BJ (cell line): ENCODE data around the gene EYA2. TPM values are rescaled to one million over a fixed set of nuclear protein-coding genes. Genes with fewer than 3 reads are reported as not detected.

ENCODE experiments used
- CTCF ChIA-PET: fragments of 350-600 bp; formaldehyde crosslinking; extraction: SDS; loops from one replicate; lab custom pipeline; 2021; ENCODE audit warnings: antibody characterized with exemption, inconsistent platforms; lab: Yijun Ruan, JAX
- POLR2A ChIA-PET: fragments of 300-600 bp; sonication (Branson Sonifier 250); formaldehyde crosslinking; extraction: SDS; loops from one replicate; lab custom pipeline; 2021; ENCODE audit warnings: antibody characterized with exemption; lab: Charles Lee
- DNase-seq: peaks from one replicate; pipeline ENCODE4 v3.0.0-alpha.2; 2011; ENCODE audit warnings: low read depth
- H3K27me3 ChIP-seq: 2 replicates; pipeline ENCODE4 v1.6.0; 2011; ENCODE audit warnings: low read length; ENCODE audit not compliant: control insufficient read depth, insufficient read depth
- H3K36me3 ChIP-seq: 2 replicates; pipeline ENCODE4 v1.5.1; 2011; ENCODE audit warnings: low read length; ENCODE audit not compliant: control insufficient read depth, insufficient read depth
- H3K4me3 ChIP-seq: 2 replicates; pipeline ENCODE4 v1.5.1; 2011; ENCODE audit warnings: low read depth, mild to moderate bottlenecking, control low read depth, low read length
- polyA plus RNA-seq: library from polyadenylated mRNA; depleted of rRNA; stranded (reverse); fragments of >200 nt; gene quantifications from 2 replicates; pipeline ENCODE4 v1.2.3, GENCODE V29; 2011
- TF ChIP-seq, protein P1 (sequence below): IDR thresholded peaks from 2 replicates; pipeline ENCODE4 v1.5.1; 2011; ENCODE audit warnings: low read depth, mild to moderate bottlenecking, control low read depth, inconsistent platforms, low read length, moderate library complexity; ENCODE audit not compliant: insufficient read depth

EYA2 gene
- polyA plus RNA-seq, 1 experiment: 1.5 TPM

DNA sequence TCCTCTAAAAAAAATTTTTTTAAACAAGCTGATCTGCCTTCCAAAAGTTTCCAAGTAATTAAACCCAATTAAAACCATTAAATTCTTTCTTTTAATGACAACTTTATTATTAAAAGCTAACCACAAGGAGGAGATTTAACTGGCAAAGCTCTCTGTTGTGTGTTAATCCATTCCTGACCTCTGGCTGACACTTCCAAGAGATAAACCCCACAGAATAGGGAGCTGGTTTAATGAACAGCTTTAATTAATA lies 230.8 kb downstream of the EYA2 start:
- DNase-seq: no peak
- no peak overlapping the region for H3K4me3 ChIP-seq
- ChIA-PET POLR2A (interaction anchor here (0.6 to 0.7 kb wide), 2 partner anchors 17 to 436 kb away, joined by 5 to 6 read pairs; no protein-coding TSS in a partner anchor), CTCF (interaction anchor here (0.6 to 0.8 kb wide), 2 partner anchors 364 to 367 kb away, joined by 3 read pairs; no protein-coding TSS in a partner anchor)
- no peaks in the 10 kb centered on the region for H3K27me3 ChIP-seq
- H3K36me3 ChIP-seq: no peaks in the 10 kb centered on the region
- TF ChIP-seq, protein P1, sequence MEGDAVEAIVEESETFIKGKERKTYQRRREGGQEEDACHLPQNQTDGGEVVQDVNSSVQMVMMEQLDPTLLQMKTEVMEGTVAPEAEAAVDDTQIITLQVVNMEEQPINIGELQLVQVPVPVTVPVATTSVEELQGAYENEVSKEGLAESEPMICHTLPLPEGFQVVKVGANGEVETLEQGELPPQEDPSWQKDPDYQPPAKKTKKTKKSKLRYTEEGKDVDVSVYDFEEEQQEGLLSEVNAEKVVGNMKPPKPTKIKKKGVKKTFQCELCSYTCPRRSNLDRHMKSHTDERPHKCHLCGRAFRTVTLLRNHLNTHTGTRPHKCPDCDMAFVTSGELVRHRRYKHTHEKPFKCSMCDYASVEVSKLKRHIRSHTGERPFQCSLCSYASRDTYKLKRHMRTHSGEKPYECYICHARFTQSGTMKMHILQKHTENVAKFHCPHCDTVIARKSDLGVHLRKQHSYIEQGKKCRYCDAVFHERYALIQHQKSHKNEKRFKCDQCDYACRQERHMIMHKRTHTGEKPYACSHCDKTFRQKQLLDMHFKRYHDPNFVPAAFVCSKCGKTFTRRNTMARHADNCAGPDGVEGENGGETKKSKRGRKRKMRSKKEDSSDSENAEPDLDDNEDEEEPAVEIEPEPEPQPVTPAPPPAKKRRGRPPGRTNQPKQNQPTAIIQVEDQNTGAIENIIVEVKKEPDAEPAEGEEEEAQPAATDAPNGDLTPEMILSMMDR: no peak

DNA sequence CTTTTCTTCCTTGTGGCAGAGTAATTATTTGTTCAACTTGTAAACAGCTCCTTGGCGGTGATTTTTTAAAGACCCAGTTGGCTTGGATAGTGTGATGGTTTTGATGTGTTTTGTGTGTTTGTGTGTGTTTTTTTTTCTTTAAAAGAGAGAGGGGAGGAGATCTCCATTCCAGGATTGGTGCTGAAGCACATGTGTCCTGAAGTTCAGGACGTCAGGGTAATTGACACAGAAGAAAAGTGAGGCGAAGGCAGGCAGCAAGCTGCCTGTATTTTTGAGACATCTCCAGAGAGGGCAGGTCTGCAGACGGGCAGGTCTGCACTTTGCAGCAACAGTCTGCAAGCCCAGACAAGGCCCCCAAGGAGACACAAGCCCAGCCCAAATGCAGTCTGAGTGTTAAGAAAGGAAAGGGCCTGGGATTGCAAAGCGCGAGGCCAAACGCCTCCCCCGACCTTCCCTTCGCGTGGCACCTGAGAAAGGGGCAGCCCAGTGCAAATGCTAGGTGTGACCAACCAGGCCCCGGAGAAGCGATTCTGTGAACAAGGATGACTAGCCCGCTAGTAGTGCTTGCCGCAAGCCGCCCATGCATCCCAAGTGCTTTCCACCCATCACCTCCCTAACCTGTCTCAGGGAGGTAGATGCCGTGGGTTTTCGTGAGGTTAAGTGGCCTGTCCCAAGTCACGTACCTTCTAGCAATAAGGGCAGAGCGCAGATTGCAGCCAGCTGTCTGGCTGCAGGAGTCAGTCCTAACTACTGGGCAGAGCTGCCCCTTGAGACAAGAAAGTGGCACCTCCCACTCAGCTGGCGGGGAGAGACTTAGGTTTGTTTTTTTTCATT lies 231.3 kb downstream of the EYA2 start:
- TF ChIP-seq, protein P1: no peak
- Histone ChIP-seq H3K36me3 (no peaks in the 10 kb centered on the region), H3K4me3 (no peak overlapping the region), H3K27me3 (no peaks in the 10 kb centered on the region)
- no peak for DNase-seq
- POLR2A ChIA-PET: interaction anchor here (0.6 to 0.7 kb wide), 2 partner anchors 16 to 435 kb away, joined by 5 to 6 read pairs; no protein-coding TSS in a partner anchor
- CTCF ChIA-PET: interaction anchor here (0.6 to 0.8 kb wide), 2 partner anchors 364 to 367 kb away, joined by 3 read pairs; no protein-coding TSS in a partner anchor

DNA sequence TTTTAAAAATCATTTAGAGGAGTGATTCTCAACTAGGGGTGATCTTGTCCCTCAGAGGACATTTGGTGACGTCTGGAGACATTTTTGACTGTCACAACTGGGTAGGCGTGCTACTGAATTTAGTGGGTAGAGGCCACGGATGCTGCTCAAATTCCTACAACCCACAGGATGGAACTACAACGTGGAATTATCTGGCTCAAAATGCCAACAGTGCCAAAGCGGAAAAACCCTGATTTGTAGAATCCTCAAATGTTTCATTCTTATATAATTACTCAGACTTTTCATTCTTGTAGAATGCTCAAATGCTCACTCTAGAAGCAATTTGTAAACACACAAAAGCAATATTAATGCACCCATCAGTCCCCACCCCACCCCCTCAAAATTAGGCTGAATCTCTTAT lies 232.1 kb downstream of the EYA2 start:
- no peak for DNase-seq
- Histone ChIP-seq H3K4me3 (no peak overlapping the region), H3K27me3 (no peaks in the 10 kb centered on the region), H3K36me3 (no peaks in the 10 kb centered on the region)
- ChIA-PET CTCF (no interaction called here), POLR2A (no interaction called here)
- TF ChIP-seq, protein P1: no peak

DNA sequence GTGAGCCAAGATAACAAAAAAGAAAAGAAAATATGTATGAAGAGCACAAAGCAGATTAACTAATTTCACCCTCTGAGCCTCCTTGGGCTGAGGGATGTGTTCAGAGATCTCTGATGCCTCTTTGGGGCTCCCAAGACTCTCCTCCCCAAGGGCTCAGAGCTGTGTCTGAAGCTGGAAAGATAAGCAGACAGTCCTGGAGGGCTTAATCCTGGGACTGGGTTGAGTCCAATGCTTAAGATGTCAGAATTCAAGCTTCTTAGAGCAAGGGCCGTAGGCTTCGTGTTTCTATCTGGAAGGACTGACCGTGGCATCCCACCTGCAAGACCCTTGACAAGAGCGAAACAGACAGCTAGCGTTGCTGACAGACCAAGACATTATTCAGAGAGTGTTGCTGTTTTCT lies 232.9 kb downstream of the EYA2 start:
- no peak overlapping the region for H3K4me3 ChIP-seq
- POLR2A ChIA-PET: no interaction called here
- TF ChIP-seq, protein P1: no peak
- no peak for DNase-seq
- CTCF ChIA-PET: interaction anchor here (1.0 kb wide), 1 partner anchor 257 kb away, joined by 3 read pairs; no protein-coding TSS in a partner anchor
- H3K36me3 ChIP-seq: no peaks in the 10 kb centered on the region
- no peaks in the 10 kb centered on the region for H3K27me3 ChIP-seq

DNA sequence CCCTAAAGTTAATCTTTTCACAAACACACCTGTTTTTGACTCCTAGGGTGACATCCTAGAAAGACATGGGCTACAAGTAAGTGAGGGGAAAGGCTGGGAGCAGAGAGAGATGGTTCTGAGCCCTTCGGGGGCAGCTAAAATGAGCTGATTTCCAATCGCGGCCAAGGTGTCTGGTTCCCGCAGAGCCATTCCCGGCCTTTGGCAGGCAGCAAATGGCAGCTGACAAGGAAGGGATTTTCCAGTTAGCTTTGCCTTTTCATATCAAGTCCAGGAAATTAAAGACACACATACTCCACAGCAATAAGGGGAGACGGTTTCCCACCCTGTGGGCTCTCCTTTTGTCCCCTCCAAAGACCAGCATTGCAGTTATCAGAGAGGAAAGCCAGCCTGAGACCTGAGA lies 233.4 kb downstream of the EYA2 start:
- POLR2A ChIA-PET: no interaction called here
- Histone ChIP-seq H3K36me3 (no peaks in the 10 kb centered on the region), H3K4me3 (no peak overlapping the region), H3K27me3 (no peaks in the 10 kb centered on the region)
- no peak for DNase-seq
- TF ChIP-seq, protein P1: no peak
- CTCF ChIA-PET: interaction anchor here (1.0 kb wide), 1 partner anchor 257 kb away, joined by 3 read pairs; no protein-coding TSS in a partner anchor
